WERI-Rb-1 (cell line): ENCODE measurements around the gene PRKCH.

ENCODE experiments used
- DNase-seq: peaks from one replicate; pipeline ENCODE4 v3.0.0-alpha.2; 2020
- H3K27ac ChIP-seq: fragments of 250-450 bp; sonication (Bioruptor Pico); 2 replicates; pipeline ENCODE4 v1.5.1; 2020; ENCODE audit warnings: mild to moderate bottlenecking, moderate library complexity
- H3K27me3 ChIP-seq: fragments of 250-450 bp; sonication (Bioruptor Pico); 2 replicates; pipeline ENCODE4 v1.5.1; 2021; ENCODE audit warnings: mild to moderate bottlenecking, low read depth, moderate library complexity; ENCODE audit not compliant: insufficient read depth, severe bottlenecking
- H3K36me3 ChIP-seq: fragments of 250-450 bp; sonication (Bioruptor Pico); 2 replicates; pipeline ENCODE4 v1.5.1; 2020; ENCODE audit warnings: mild to moderate bottlenecking, moderate library complexity
- H3K4me3 ChIP-seq: 2 replicates; pipeline ENCODE4 v1.5.1; 2011; ENCODE audit warnings: low read depth, mild to moderate bottlenecking, control low read depth, low read length
- H3K9me3 ChIP-seq: fragments of 250-450 bp; sonication (Bioruptor Pico); 2 replicates; pipeline ENCODE4 v1.5.1; 2021; ENCODE audit warnings: mild to moderate bottlenecking, moderate library complexity; ENCODE audit not compliant: severe bottlenecking
- CTCF ChIP-seq: IDR thresholded peaks from 2 replicates; pipeline ENCODE4 v1.5.1; 2011; ENCODE audit warnings: low read depth, mild to moderate bottlenecking, control low read depth, inconsistent platforms, low read length

Gene PRKCH

GRCh38 chr14:61489512-61489911, 168.1 kb downstream of the PRKCH start:
- Histone ChIP-seq H3K27me3 (no peaks in the 10 kb centered on the region), H3K36me3 (no peaks in the 10 kb centered on the region), H3K27ac (no peak overlapping the region), H3K4me3 (no peak overlapping the region), H3K9me3 (no peaks in the 10 kb centered on the region)
- no peak for DNase-seq
- TF ChIP-seq CTCF = no peak

GRCh38 chr14:61489932-61490331, 168.6 kb downstream of the PRKCH start:
- no peak for TF ChIP-seq CTCF
- Histone ChIP-seq H3K27me3 (no peaks in the 10 kb centered on the region), H3K4me3 (no peak overlapping the region), H3K27ac (no peak overlapping the region), H3K9me3 (no peaks in the 10 kb centered on the region), H3K36me3 (no peaks in the 10 kb centered on the region)
- DNase-seq = no peak

- Histone ChIP-seq H3K4me3 (no peak overlapping the region), H3K9me3 (no peaks in the 10 kb centered on the region), H3K36me3 (no peaks in the 10 kb centered on the region), H3K27ac (no peak overlapping the region), H3K27me3 (no peaks in the 10 kb centered on the region)
- no peak for TF ChIP-seq CTCF
- no peak for DNase-seq
These were observed 169.8 kb downstream of the PRKCH start for GRCh38 chr14:61491224-61491623.

- TF ChIP-seq CTCF = no peak
These were observed 170.6 kb downstream of the PRKCH start for GRCh38 chr14:61491876-61492434.

GRCh38 chr14:61492474-61492873, 171.1 kb downstream of the PRKCH start:
- Histone ChIP-seq H3K9me3 (no peaks in the 10 kb centered on the region), H3K36me3 (no peaks in the 10 kb centered on the region), H3K27me3 (no peaks in the 10 kb centered on the region), H3K27ac (no peak overlapping the region), H3K4me3 (no peak overlapping the region)
- no peak for DNase-seq
- no peak for TF ChIP-seq CTCF

More at GRCh38 chr14:61491876-61492434, 170.6 kb downstream of the PRKCH start:
- Histone ChIP-seq H3K9me3 (no peaks in the 10 kb centered on the region), H3K27me3 (no peaks in the 10 kb centered on the region), H3K36me3 (no peaks in the 10 kb centered on the region), H3K4me3 (no peak overlapping the region), H3K27ac (no peak overlapping the region)
- no peak for DNase-seq

- H3K27me3 ChIP-seq = no peaks in the 10 kb centered on the region
- H3K27ac ChIP-seq = no peak overlapping the region
- DNase-seq = no peak
- no peak overlapping the region for H3K4me3 ChIP-seq
- no peaks in the 10 kb centered on the region for H3K36me3 ChIP-seq
- no peaks in the 10 kb centered on the region for H3K9me3 ChIP-seq
- no peak for TF ChIP-seq CTCF
These were observed 171.9 kb downstream of the PRKCH start for GRCh38 chr14:61493239-61493638.
